ENCODE measurements around the gene SGK1.
A peak's percentile ranks its signal among the peaks of the same experiment; 100 is the strongest.
"Not testable (repeated sequence)": the region's sequence is repeated elsewhere in the genome, so short reads cannot be mapped to it uniquely, and the experiment has no call there.

Gene SGK1

GRCh38 chr6:134205366-134205765 lies 112.5 kb downstream of the SGK1 start:
- DNase-seq (ENCODE audit: low read depth): no peak
- H3K4me3 ChIP-seq (ENCODE audit: low read depth, low read length): no peak overlapping the region
- no peak for TF ChIP-seq CTCF (conservative IDR thresholded peaks at IDR 0.05; ENCODE audit: low read depth, low read length)

- not testable (repeated sequence) for H3K4me3 ChIP-seq (ENCODE audit: low read depth, low read length); DNase-seq (ENCODE audit: low read depth)
Measured at GRCh38 chr6:134204759-134205158, 113.2 kb downstream of the SGK1 start.

- TF ChIP-seq CTCF (conservative IDR thresholded peaks at IDR 0.05; ENCODE audit: low read depth, low read length): no peak
- no peak for DNase-seq (ENCODE audit: low read depth)
- H3K4me3 ChIP-seq (ENCODE audit: low read depth, low read length): no peak overlapping the region
Measured at GRCh38 chr6:134204031-134204430, 113.9 kb downstream of the SGK1 start.

- TF ChIP-seq CTCF (conservative IDR thresholded peaks at IDR 0.05; ENCODE audit: low read depth, low read length): no peak
- H3K4me3 ChIP-seq (ENCODE audit: low read depth, low read length): no peak overlapping the region
- DNase-seq (ENCODE audit: low read depth): peak; percentile 70
Measured at GRCh38 chr6:134201716-134202115, 116.2 kb downstream of the SGK1 start.

- no peak for TF ChIP-seq CTCF (conservative IDR thresholded peaks at IDR 0.05; ENCODE audit: low read depth, low read length)
- H3K4me3 ChIP-seq (ENCODE audit: low read depth, low read length): no peak overlapping the region
- no peak for DNase-seq (ENCODE audit: low read depth)
Measured at GRCh38 chr6:134199848-134200606, 117.9 kb downstream of the SGK1 start.

GRCh38 chr6:134198093-134198492 lies 119.8 kb downstream of the SGK1 start:
- no peak overlapping the region for H3K4me3 ChIP-seq (ENCODE audit: low read depth, low read length)
- TF ChIP-seq CTCF (conservative IDR thresholded peaks at IDR 0.05; ENCODE audit: low read depth, low read length): no peak
- no peak for DNase-seq (ENCODE audit: low read depth)

- not testable (repeated sequence) for H3K4me3 ChIP-seq (ENCODE audit: low read depth, low read length); DNase-seq (ENCODE audit: low read depth)
Measured at GRCh38 chr6:134197685-134198084, 120.2 kb downstream of the SGK1 start.

GRCh38 chr6:134196568-134197193 lies 121.2 kb downstream of the SGK1 start:
- peak; percentile 28 for DNase-seq (ENCODE audit: low read depth)
- no peak for TF ChIP-seq CTCF (conservative IDR thresholded peaks at IDR 0.05; ENCODE audit: low read depth, low read length)
- H3K4me3 ChIP-seq (ENCODE audit: low read depth, low read length): no peak overlapping the region
